CD1c-positive myeloid dendritic cell (primary cell): ENCODE results near the gene ERGIC1.

Source experiments
- DNase-seq: peaks from one replicate; pipeline ENCODE4 v3.0.0-alpha.2; 2016; ENCODE audit errors: extremely low spot score

Gene ERGIC1

GRCh38 chr5:172920447-172920849, 86.4 kb downstream of the ERGIC1 start:
- DNase-seq: no peak

- no peak for DNase-seq
Measured at GRCh38 chr5:172920995-172921394, 86.9 kb downstream of the ERGIC1 start.

DNA sequence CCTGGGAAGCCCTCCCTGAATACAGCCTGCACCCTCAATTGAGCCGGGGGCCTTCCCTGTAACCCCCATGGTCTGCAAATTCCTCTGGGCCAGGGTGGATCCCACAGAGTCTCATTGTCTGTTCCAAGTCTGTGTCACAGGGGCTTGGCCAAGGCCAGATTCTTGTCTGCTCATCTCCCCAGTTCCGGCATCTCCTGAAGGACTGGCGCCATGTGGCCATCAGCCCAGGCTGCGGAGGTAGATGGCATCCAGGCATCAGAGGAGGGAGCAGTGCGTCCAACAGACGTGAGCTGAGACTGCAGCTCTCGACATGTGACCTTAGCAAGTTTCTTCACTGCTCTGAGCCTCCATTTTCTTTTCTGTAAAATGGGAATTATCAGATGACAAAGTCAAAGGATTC, 87.9 kb downstream of the ERGIC1 start:
- no peak for DNase-seq

GRCh38 chr5:172923539-172923938, 89.5 kb downstream of the ERGIC1 start:
- DNase-seq: no peak

- no peak for DNase-seq
Measured at GRCh38 chr5:172925336-172925948, 91.4 kb downstream of the ERGIC1 start.

- no peak for DNase-seq
Measured at GRCh38 chr5:172926008-172926523, 92.0 kb downstream of the ERGIC1 start.

DNA sequence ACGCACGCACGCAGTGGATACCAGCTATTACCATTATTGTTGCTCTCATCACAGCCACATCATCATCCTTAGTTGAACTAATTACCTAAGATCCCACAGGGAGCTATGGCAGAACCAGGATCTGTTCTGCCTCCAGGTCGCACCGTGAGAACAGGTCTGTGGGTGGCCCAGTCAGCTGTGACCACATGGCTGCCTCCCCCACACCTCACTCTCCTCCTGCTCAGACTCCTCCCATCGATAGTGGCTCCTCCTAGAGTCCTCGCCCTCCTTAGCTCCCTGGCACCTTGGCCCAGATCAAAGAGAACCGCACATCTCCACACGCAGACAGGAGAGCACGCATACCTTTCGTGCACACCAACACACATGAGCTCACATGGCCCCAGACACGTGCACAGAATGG, 92.7 kb downstream of the ERGIC1 start:
- DNase-seq: no peak

- no peak for DNase-seq
Measured at GRCh38 chr5:172929371-172929838, 95.4 kb downstream of the ERGIC1 start.

DNA sequence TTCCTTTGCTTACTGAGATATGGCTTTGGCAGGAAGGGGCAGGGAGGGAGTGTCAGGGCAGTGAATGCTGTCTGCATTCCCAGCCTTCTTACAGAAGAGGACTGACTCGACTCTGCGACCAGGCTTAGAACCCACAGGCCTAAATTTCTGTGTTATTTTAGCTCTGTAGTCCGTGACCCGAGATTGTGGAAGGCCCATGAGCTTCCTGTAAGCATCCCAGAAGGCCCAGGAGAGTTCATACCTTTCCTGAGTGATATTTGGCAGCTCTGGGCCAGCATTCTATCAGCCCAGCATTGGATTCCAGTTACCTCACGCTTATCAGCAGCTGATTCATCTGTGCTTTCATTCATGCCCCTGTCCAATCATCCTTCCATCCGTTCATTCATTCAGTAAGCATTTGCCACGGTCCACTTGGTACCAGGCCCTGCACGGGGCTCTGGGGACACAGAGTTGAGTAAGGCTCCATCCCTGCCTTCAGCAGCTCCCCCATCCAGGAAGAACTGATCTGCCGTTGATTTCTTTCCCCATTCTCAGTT, 97.0 kb downstream of the ERGIC1 start:
- DNase-seq: no peak

- peak; percentile 80 for DNase-seq
Measured at GRCh38 chr5:172932313-172933017, 98.4 kb downstream of the ERGIC1 start.

- no peak for DNase-seq
Measured at GRCh38 chr5:172933238-172933637, 99.2 kb downstream of the ERGIC1 start.

DNA sequence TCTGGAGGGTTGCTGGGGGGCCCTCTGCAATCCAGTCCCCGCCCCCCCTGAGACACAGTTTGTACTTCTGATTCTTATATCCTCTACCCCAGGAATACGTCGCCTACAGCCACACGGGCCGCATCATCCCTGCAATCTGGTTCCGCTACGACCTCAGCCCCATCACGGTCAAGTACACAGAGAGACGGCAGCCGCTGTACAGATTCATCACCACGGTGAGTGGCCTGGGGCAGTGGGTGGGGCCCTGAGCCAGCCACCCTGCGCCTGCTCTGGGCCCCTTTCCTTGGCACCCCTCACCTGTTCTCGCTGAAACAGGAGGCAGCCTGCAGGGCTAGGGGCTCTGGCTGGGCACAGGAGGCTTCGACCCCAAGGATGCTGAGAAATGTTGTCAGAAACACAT, 101.0 kb downstream of the ERGIC1 start:
- no peak for DNase-seq

DNA sequence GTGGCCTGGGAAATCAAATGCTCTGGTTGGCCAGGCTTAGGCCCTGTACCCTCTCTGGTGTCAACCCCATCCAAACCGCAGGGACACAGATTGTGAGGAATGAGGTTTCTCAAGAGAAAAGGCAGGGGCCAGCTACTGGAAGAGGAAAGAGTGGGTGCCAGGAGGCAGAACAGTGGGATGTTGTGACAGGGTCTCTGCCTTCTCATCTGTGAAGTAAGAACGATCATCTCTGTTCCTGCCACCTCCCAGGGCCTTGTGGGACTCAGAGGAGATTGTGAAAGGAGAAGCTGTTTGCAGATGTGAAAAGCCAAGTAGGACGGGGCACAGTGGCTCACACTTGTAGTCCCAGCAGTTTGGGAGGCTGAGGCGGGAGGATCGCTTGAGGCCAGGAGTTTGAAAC, 102.3 kb downstream of the ERGIC1 start:
- no peak for DNase-seq

- no peak for DNase-seq
Measured at GRCh38 chr5:172939071-172939470, 105.0 kb downstream of the ERGIC1 start.

- DNase-seq: no peak
Measured at GRCh38 chr5:172939611-172940267, 105.7 kb downstream of the ERGIC1 start.

GRCh38 chr5:172940268-172941066, 106.4 kb downstream of the ERGIC1 start:
- DNase-seq: no peak

DNA sequence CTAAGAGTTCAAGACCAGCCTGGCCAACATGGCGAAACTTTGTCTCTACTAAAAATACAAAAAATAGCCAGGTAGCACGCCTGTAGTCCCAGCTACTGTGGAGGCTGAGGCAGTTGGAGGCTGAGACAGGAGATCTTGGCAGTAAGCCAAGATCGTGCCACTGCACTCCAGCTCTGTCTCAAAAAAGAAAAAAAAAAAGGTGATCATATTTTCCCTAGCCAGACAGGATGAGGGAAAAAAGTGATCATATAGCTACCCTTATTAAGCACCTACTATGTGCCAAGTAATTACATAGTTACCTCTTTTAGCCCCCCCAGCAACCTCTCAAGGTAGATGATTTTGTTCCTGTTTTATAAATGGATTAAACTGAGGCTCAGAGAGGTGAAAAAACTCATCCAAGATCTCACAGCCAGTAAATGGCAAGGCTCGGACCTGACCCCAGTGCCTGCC, 107.0 kb downstream of the ERGIC1 start:
- DNase-seq: no peak

GRCh38 chr5:172942556-172942955, 108.5 kb downstream of the ERGIC1 start:
- DNase-seq: no peak

GRCh38 chr5:172943283-172943841, 109.3 kb downstream of the ERGIC1 start:
- peak; percentile 33 for DNase-seq

- no peak for DNase-seq
Measured at GRCh38 chr5:172943906-172944305, 109.9 kb downstream of the ERGIC1 start.

DNA sequence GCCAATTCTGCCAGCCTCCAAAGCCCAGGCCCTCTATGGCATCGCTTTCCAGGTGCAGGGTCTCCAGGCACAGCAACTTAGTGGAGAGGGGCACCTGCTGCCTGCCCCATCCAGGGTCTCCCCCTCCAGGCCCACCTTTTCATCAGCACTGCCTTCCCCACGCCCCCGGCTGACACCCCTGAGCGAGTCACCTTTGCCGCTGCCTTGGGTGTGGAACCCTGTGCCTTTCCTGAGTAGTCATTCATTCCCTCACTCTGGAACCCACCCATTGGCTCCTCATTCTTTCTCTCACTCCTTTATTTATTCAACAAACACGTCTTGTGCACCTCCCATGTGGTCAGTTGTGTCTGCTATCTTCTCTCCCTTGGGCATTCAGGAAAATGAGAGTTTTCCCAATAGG, 110.7 kb downstream of the ERGIC1 start:
- DNase-seq: no peak
